Dedifferentiated amniotic fluid mesenchymal stem cell (primary cell): ENCODE data around the gene LCT.

ENCODE experiments used
- DNase-seq: peaks from one replicate; pipeline ENCODE4 v3.0.0-alpha.2; 2016; ENCODE audit errors: extremely low spot score

Gene LCT

DNA sequence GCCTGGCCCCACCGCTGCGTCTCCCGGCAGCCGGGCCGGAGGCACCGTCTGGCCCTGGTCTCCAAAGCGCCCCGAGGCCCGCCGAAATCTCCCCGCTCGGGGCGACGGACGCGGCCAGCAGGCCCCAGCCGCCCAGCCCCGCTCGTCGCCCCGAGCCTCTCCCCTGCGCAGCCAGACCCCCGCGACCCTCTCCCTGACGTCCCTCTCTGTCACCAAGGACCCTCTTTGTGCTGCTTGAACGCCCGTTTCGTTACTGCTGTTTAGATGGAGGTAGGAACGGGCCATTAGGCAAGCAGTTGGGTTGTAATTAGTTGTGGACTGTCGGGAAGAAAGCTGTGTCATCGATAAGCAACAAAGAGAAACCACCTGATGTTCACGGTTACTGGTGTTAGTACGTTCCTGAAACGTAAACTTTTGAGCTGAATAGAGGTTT is 94.6 kb downstream of the LCT start:
- DNase-seq: peak; percentile 54

DNA sequence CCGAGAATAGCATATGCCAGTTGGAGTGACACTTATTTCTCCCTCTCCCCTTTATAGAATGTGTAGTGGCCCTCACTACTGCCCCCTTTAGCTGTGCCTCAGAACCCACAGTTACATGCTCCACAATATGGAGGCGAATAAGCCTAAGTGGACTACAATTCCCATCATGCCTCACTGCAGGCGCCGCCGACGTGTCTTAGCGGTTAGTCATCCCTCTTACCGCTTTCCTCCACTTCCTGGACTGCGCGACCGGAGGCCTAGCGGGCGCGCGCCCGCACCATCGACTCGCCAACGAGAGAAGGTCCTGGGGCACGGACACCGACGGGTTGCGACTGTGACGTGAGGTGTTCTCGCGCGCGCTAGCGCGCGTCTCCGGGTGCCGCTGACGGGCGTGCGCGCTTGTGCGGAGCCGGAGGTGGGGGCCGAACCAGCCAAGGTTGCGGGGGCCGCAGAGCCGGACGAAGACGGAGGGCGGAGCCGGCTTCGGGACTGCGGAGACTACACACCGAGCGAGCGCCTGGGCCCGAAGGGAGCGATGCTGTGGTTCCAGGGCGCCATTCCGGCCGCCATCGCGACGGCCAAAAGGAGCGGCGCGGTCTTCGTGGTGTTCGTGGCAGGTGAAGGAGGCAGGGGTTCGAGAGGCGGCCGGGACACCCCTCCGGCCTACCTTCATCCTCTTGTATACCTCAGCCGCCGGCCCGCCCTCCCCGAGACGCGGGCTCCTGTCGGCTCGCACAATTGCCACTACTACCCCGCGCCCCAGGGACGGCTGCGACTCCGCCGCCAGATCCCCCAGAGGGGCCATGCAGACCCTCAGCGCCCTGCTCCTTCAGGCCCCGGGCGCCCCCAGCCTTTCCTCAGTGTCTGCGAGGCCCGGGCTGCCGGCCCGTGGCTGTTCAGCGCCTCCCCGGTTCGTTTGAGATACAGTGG is 95.3 kb downstream of the LCT start, which contains the start of gene UBXN4:
Gene UBXN4 (plus strand): TSS at position 461 of the 930 bp plus-strand sequence. CDS start 75 bp downstream, at position 536.
- DNase-seq: peak; percentile 99

DNA sequence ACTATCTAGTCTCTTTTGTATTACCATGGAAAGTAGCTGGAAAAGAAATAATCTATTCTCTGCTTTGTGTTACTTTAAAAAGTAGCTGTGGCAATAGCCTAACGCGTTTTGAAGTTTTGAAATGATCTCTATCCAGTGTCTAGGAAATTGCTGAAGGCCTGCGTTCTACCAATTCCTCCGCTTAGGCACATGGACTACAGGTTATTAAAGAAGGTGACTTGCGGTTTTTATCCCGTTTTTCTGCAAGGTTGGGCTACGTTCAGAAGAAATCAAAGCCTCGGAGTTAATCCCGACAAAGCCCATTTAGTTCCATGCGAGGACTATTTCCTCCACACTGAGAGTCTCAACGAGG is 96.0 kb downstream of the LCT start:
- DNase-seq: no peak

DNA sequence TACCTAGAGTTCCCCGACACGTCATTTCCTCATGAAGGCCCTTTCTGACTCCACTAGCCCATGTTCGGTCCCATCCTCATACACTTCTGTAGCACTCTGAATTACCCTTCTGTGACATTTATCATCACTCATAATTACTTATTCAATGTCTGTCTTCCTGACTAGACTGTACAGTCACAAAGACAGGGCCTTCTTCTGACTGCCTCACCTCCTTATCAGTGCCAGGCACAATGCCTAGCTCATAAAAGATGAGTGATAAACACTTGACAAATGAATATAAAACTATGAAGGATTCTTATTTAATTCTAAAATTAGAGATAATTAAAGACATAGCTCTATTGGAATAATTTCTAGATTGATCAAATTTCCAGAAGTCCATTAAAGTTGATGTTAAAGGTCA is 96.8 kb downstream of the LCT start:
- DNase-seq: no peak
